ENCODE results near the gene PPP3R1.

Gene PPP3R1

GRCh38 chr2:68234405-68234804 is 17.9 kb downstream of the PPP3R1 start:
- DNase-seq (ENCODE audit: low read depth) = no peak
- no peak for TF ChIP-seq CTCF (IDR thresholded peaks at IDR 0.05; ENCODE audit: control insufficient read depth, insufficient read depth, low read depth, low read length, missing control alignments)
- H3K4me3 ChIP-seq (ENCODE audit: control insufficient read depth, low read depth, low read length) = no peak overlapping the region

GRCh38 chr2:68231061-68231372 is 21.3 kb downstream of the PPP3R1 start:
- no peak for TF ChIP-seq CTCF (IDR thresholded peaks at IDR 0.05; ENCODE audit: control insufficient read depth, insufficient read depth, low read depth, low read length, missing control alignments)
- no peak overlapping the region for H3K4me3 ChIP-seq (ENCODE audit: control insufficient read depth, low read depth, low read length)
- DNase-seq (ENCODE audit: low read depth) = no peak

- no peak overlapping the region for H3K4me3 ChIP-seq (ENCODE audit: control insufficient read depth, low read depth, low read length)
- DNase-seq (ENCODE audit: low read depth) = no peak
- no peak for TF ChIP-seq CTCF (IDR thresholded peaks at IDR 0.05; ENCODE audit: control insufficient read depth, insufficient read depth, low read depth, low read length, missing control alignments)
Measured at GRCh38 chr2:68230241-68231060, 21.9 kb downstream of the PPP3R1 start.

- DNase-seq (ENCODE audit: low read depth) = no peak
- no peak overlapping the region for H3K4me3 ChIP-seq (ENCODE audit: control insufficient read depth, low read depth, low read length)
- no peak for TF ChIP-seq CTCF (IDR thresholded peaks at IDR 0.05; ENCODE audit: control insufficient read depth, insufficient read depth, low read depth, low read length, missing control alignments)
Measured at GRCh38 chr2:68226794-68227193, 25.5 kb downstream of the PPP3R1 start.

- no peak overlapping the region for H3K4me3 ChIP-seq (ENCODE audit: control insufficient read depth, low read depth, low read length)
- no peak for TF ChIP-seq CTCF (IDR thresholded peaks at IDR 0.05; ENCODE audit: control insufficient read depth, insufficient read depth, low read depth, low read length, missing control alignments)
- no peak for DNase-seq (ENCODE audit: low read depth)
Measured at GRCh38 chr2:68225119-68225632, 27.2 kb downstream of the PPP3R1 start.

GRCh38 chr2:68223419-68223818 is 28.9 kb downstream of the PPP3R1 start:
- TF ChIP-seq CTCF (IDR thresholded peaks at IDR 0.05; ENCODE audit: control insufficient read depth, insufficient read depth, low read depth, low read length, missing control alignments) = no peak
- no peak for DNase-seq (ENCODE audit: low read depth)
- no peak overlapping the region for H3K4me3 ChIP-seq (ENCODE audit: control insufficient read depth, low read depth, low read length)
